Mesothelial cell of epicardium (in vitro differentiated cells): Measurements from ENCODE around the gene OR52B2. TPM values are rescaled to one million over a fixed set of nuclear protein-coding genes. Genes with fewer than 3 reads are reported as not detected.

ENCODE experiments used
- DNase-seq, 2 experiments: peaks; one replicate each; pipeline ENCODE4 v3.0.0; 2021; ENCODE audit warnings: low spot score in 2 of 2; ENCODE audit not compliant: unreplicated experiment in 2 of 2
- H3K27ac Mint-ChIP-seq: 2 replicates; pipeline ENCODE4 v1.8.0; 2021; ENCODE audit warnings: mixed read lengths
- H3K27me3 Mint-ChIP-seq: 2 replicates; pipeline ENCODE4 v1.8.0; 2021; ENCODE audit warnings: low read depth, mixed read lengths
- H3K36me3 Mint-ChIP-seq: 2 replicates; pipeline ENCODE4 v1.8.0; 2021; ENCODE audit warnings: mixed read lengths
- H3K4me1 Mint-ChIP-seq: 2 replicates; pipeline ENCODE4 v1.8.0; 2021; ENCODE audit warnings: mixed read lengths
- H3K4me3 Mint-ChIP-seq: 2 replicates; pipeline ENCODE4 v1.8.0; 2021; ENCODE audit warnings: mild to moderate bottlenecking, moderate library complexity, mixed read lengths
- H3K9me3 Mint-ChIP-seq: 2 replicates; pipeline ENCODE4 v1.8.0; 2021; ENCODE audit warnings: mixed read lengths
- total RNA-seq: library from RNA; stranded (reverse); gene quantifications from 3 replicates; pipeline ENCODE4 v1.2.1, GENCODE V29; 2021
- TF ChIP-seq, protein P1 (sequence below): fragments of 200-600 bp; sonication (generic); IDR thresholded peaks from one replicate; pipeline ENCODE4 v1.5.0; 2021; ENCODE audit warnings: antibody characterized with exemption; ENCODE audit not compliant: unreplicated experiment

OR52B2 gene
- total RNA-seq, result not detected in 3 replicates

DNA sequence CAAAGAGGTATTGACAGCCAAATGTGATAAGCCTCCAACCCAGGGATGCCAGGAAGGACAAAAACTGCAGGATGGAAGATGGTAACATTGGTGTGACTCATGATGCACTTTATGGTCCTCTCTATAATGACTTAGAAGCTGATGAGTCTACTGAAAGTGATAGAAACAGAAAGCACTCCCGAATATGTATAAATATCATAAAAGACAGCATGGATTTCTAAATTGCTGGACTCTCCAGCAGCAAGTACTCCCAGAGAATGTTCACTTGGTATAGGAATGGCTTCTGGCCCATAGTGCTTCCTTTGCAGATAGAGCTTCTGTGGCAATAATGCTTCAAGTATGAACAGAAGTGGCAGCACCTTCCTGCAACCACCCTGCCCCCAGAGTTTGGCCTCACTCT is at the start of gene OR52B2:
OR52B2 (minus strand) TSS at position 101 of the 400 bp plus-strand sequence; CDS start at position 101, 0 bp downstream.
- no peak for DNase-seq
- Mint-ChIP-seq H3K4me1 (no peaks in the 10 kb centered on the region), H3K9me3 (peaks cover 11% of the 10 kb centered on the region), H3K27me3 (peaks cover 20% of the 10 kb centered on the region), H3K4me3 (no peak within 1 kb of the TSS), H3K36me3 (no peaks in the 10 kb centered on the region), H3K27ac (no peak within 1 kb of the TSS)
- TF ChIP-seq, protein P1, sequence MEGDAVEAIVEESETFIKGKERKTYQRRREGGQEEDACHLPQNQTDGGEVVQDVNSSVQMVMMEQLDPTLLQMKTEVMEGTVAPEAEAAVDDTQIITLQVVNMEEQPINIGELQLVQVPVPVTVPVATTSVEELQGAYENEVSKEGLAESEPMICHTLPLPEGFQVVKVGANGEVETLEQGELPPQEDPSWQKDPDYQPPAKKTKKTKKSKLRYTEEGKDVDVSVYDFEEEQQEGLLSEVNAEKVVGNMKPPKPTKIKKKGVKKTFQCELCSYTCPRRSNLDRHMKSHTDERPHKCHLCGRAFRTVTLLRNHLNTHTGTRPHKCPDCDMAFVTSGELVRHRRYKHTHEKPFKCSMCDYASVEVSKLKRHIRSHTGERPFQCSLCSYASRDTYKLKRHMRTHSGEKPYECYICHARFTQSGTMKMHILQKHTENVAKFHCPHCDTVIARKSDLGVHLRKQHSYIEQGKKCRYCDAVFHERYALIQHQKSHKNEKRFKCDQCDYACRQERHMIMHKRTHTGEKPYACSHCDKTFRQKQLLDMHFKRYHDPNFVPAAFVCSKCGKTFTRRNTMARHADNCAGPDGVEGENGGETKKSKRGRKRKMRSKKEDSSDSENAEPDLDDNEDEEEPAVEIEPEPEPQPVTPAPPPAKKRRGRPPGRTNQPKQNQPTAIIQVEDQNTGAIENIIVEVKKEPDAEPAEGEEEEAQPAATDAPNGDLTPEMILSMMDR, result no peak

DNA sequence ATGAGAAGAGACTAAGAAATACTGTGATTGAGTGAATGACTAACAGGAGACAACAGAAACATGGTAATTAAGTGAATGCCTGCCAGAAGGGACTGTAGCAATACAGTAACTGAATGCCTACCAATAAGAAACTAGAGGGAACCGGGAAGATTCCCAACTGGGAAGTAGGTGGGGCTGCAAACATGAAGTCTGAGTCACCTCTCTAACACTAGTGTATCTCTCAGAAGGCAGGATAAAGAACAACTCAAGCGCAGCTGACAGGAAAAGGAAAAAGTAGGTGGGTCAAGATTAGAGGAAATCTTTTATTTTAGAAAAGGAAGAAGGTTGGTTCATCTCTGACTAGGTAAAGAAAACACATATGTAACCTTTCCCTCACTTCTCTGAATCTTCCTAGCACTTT is 49.2 kb upstream of the OR52B2 start:
- Mint-ChIP-seq H3K27ac (no peak overlapping the region), H3K27me3 (no peaks in the 10 kb centered on the region), H3K9me3 (no peaks in the 10 kb centered on the region), H3K4me1 (peaks cover 2% of the 10 kb centered on the region), H3K36me3 (peaks cover 28% of the 10 kb centered on the region), H3K4me3 (no peak overlapping the region)
- TF ChIP-seq, protein P1, result no peak
- no peak for DNase-seq

DNA sequence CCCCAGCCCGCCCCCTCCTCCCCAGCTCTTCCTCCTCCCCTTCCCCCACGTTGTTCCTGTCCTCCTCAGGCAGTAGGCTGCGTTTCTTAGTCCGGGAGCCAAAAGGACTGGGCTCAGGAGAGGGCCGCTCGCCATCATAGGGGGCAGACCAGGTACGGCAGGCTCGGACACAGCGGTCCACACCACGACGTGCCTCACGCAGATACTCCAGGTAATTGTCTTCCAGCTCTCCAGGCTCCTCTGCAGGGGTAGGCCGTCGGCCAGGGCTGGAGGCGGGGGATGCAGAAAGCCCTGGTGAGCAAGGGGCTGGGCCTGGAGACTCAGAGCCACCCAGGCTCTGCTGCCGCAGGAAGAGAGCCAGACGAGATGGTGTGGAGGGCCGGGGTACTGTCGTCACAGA is 47.6 kb upstream of the OR52B2 start:
- TF ChIP-seq, protein P1, result no peak
- H3K4me1 Mint-ChIP-seq, result peaks cover 2% of the 10 kb centered on the region
- peaks cover 28% of the 10 kb centered on the region for H3K36me3 Mint-ChIP-seq
- no peaks in the 10 kb centered on the region for H3K27me3 Mint-ChIP-seq
- H3K4me3 Mint-ChIP-seq, result no peak overlapping the region
- no peaks in the 10 kb centered on the region for H3K9me3 Mint-ChIP-seq
- no peak for DNase-seq
- no peak overlapping the region for H3K27ac Mint-ChIP-seq

DNA sequence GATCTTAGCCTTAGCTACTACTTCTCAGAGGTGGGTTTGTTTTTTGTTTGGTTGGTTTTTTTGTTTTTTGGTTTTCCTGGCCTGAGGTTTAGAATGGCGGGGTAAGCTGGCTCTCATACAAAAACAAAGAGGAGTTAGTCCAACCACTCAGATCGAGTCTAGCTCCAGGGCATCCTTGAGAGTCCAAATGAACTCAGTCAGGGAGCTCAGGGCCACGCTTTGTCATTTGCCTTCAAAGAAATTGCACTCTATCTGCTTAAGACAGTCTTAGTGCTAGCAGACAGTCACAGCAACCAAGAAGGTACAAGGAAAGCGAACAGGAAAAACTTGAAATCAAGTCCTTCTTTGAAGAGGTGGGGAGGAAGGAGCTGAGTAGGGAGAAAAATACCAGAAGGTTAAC is 46.4 kb upstream of the OR52B2 start:
- Mint-ChIP-seq H3K4me1 (peaks cover 2% of the 10 kb centered on the region), H3K4me3 (no peak overlapping the region), H3K27me3 (no peaks in the 10 kb centered on the region), H3K9me3 (no peaks in the 10 kb centered on the region), H3K36me3 (peaks cover 20% of the 10 kb centered on the region), H3K27ac (peak overlapping the region; percentile 54)
- DNase-seq, result no peak
- TF ChIP-seq, protein P1, result no peak

DNA sequence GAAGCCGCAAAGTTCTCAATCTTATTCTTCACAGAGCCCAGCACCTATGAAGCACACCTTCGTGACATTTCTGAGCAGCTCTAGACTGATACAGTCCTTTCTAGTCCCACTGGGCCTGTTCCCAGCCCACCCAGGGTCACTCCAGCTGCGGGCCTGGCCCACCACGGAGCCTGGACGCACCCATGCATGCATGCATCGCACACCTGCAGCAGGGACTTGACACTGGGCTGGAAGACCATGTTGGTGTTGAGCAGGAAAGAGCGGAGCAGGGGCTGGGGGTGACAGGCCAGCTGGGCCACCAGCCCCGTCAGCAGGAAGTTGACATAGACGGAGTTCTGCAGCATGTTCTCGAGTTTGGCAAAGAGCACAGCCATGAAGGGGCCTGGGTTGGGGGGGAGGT is 44.4 kb upstream of the OR52B2 start:
- TF ChIP-seq, protein P1, result no peak
- Mint-ChIP-seq H3K27ac (no peak overlapping the region), H3K4me3 (no peak overlapping the region), H3K9me3 (no peaks in the 10 kb centered on the region), H3K36me3 (peaks cover 19% of the 10 kb centered on the region), H3K4me1 (peaks cover 2% of the 10 kb centered on the region), H3K27me3 (no peaks in the 10 kb centered on the region)
- DNase-seq, result no peak

DNA sequence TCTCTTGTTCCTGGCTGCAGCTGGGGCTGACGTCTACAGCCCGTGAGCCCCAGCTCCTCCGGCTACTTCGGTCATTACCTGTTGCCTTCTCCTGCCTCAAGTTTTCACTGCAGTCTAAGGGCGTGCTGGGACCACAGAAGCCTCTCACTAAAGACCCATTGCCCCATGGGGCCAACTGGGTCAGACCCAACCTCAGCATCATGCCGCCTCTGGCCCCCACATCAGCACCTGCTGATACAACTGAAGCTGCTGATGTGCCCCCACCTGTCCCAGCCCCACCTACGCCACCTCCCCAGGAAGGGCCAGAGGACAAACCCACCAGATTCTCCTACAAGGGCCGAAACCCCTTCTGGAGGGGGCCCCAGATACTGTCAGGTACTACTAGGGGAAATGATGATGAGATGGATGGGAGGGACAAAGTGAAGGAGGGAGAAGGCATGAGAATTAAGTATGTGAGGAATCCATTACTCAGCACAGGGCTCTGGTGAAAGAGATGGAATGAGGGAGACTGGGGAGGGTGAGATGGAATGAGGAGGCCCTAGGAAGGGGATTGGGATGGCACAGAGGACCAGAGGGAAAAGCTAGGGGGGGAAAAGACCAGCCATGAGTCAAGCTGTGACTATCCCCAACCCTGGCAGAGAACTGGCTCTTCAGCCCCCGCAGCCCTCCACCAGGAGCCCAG is 40.3 kb upstream of the OR52B2 start:
- Mint-ChIP-seq H3K9me3 (no peaks in the 10 kb centered on the region), H3K36me3 (peaks cover 12% of the 10 kb centered on the region), H3K4me1 (no peaks in the 10 kb centered on the region), H3K27ac (no peak overlapping the region), H3K4me3 (no peak overlapping the region), H3K27me3 (no peaks in the 10 kb centered on the region)
- no peak for DNase-seq
- TF ChIP-seq, protein P1, result no peak
